ENCODE results near the gene PIWIL4.

DNA sequence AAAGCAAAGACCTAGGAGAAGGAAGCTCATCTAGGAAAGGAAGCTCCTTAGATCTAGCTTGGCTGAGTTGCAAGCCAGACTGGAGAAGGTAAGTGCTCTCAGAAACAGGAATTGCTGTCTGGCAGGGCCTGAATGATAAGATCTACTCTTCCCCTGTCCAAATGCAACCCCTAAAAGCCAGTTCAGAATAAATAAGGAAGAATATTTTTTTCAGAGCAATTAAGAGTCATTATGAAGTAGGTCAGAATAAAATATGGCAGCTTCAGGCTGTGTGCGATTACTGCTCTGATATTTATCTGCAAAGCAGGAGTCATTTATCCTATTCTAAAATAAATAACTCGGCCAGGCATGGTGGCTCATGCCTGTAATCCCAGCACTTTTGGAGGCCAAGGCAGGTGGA is 82.1 kb downstream of the PIWIL4 start:
- TF ChIP-seq SP1 (IDR thresholded peaks at IDR 0.05) (no peak), FOXK2 (IDR thresholded peaks at IDR 0.05) (no peak), LEF1 (IDR thresholded peaks at IDR 0.05; ENCODE audit: borderline replicate concordance) (no peak), FOXM1 (IDR thresholded peaks at IDR 0.05; ENCODE audit: borderline replicate concordance) (no peak), ZNF384 (IDR thresholded peaks at IDR 0.05) (no peak), HDGF (IDR thresholded peaks at IDR 0.05; ENCODE audit: borderline replicate concordance) (no peak), NFRKB (IDR thresholded peaks at IDR 0.05) (no peak)
- TF ChIP-seq, protein P1, sequence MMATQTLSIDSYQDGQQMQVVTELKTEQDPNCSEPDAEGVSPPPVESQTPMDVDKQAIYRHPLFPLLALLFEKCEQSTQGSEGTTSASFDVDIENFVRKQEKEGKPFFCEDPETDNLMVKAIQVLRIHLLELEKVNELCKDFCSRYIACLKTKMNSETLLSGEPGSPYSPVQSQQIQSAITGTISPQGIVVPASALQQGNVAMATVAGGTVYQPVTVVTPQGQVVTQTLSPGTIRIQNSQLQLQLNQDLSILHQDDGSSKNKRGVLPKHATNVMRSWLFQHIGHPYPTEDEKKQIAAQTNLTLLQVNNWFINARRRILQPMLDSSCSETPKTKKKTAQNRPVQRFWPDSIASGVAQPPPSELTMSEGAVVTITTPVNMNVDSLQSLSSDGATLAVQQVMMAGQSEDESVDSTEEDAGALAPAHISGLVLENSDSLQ (IDR thresholded peaks at IDR 0.05), result no peak

Measured in HEK293T (cell line).